HepG2 (cell line): ENCODE measurements around the gene CD180. TPM values are rescaled to one million over a fixed set of nuclear protein-coding genes. Genes with fewer than 3 reads are reported as not detected.

Experiments
- ATAC-seq: fragments of 200-7000 bp; cut with Tn5 transposase; 3 replicates; pipeline ENCODE4 v1.9.1; 2020; ENCODE audit warnings: mild to moderate bottlenecking, moderate library complexity
- BruUV-seq: library from RNA; stranded (reverse); fragments of 400-500 nt; replicated peaks from 2 replicates; lab custom pipeline; 2021; lab: Mats Ljungman, UMichigan
- CTCF ChIA-PET: fragments of 300-600 bp; formaldehyde crosslinking; extraction: SDS; loops from one replicate; lab custom pipeline; 2021; ENCODE audit warnings: low total read pairs, inconsistent platforms, low intra/inter-chr PET ratio; lab: Yijun Ruan, JAX
- POLR2A ChIA-PET: fragments of 350-600 bp; sonication (Branson Sonifier 250); formaldehyde crosslinking; loops from one replicate; lab custom pipeline; 2020; ENCODE audit warnings: antibody characterized with exemption, inconsistent platforms; lab: Yijun Ruan, JAX
- DNase-seq: peaks from one replicate; pipeline ENCODE4 v3.0.0-alpha.2; 2015; ENCODE audit warnings: low spot score
- FAIRE-seq: peaks from 3 replicates; lab custom pipeline; 2011; peaks lifted over from hg19 to GRCh38; lab: Jason Lieb, UNC
- H2AFZ ChIP-seq: one replicate; pipeline ENCODE4 v1.6.1; 2011; ENCODE audit warnings: low read length, inconsistent platforms
- H3K27ac ChIP-seq: fragments of 300-600 bp; 3 replicates; pipeline ENCODE4 v1.8.0; 2011; ENCODE audit warnings: mixed run types, mild to moderate bottlenecking, mixed read lengths, low read length, inconsistent platforms; ENCODE audit not compliant: insufficient read depth; ENCODE audit errors: extremely low read length
- H3K27me3 ChIP-seq, 2 experiments: fragments of 200-600 bp in 1 of 2; 2 replicates in 1 of 2; 3 replicates in 1 of 2; pipeline versions ENCODE4 v1.6.0 to v1.8.0; 2011; ENCODE audit warnings: low read length in 2 of 2, mild to moderate bottlenecking in 2 of 2, moderate library complexity in 2 of 2, inconsistent platforms in 1 of 2; ENCODE audit not compliant: insufficient read depth in 2 of 2, control insufficient read depth in 1 of 2
- H3K36me3 ChIP-seq, 2 experiments: fragments of 200-600 bp in 1 of 2; replicated peaks in 1 of 2; 2 replicates in 1 of 2; 3 replicates in 1 of 2; pipeline versions ENCODE4 v1.5.1 to v1.8.0; 2011; ENCODE audit warnings: low read length in 2 of 2, inconsistent platforms in 1 of 2; ENCODE audit not compliant: insufficient read depth in 2 of 2, control insufficient read depth in 1 of 2
- H3K4me1 ChIP-seq: 2 replicates; pipeline ENCODE4 v1.5.1; 2012; ENCODE audit warnings: low read length, inconsistent platforms; ENCODE audit not compliant: insufficient read depth
- H3K4me2 ChIP-seq: 2 replicates; pipeline ENCODE4 v1.6.0; 2011; ENCODE audit warnings: low read depth, low read length, inconsistent platforms
- H3K4me3 ChIP-seq, 3 experiments: fragments of 200-600 bp in 1 of 3; sonication (generic), shearing (Covaris generic) in 1 of 3; replicated peaks in 1 of 3; 2 replicates each; pipeline ENCODE4 v1.5.1; 2011 to 2016; ENCODE audit warnings: low read length in 3 of 3, inconsistent platforms in 2 of 3, low read depth in 2 of 3, mild to moderate bottlenecking in 2 of 3, control low read depth in 1 of 3, mixed read lengths in 1 of 3; ENCODE audit not compliant: insufficient read depth in 1 of 3
- H3K79me2 ChIP-seq: one replicate; pipeline ENCODE4 v1.6.1; 2011; ENCODE audit warnings: low read length, inconsistent platforms; ENCODE audit not compliant: insufficient read depth
- H3K9ac ChIP-seq: 2 replicates; pipeline ENCODE4 v1.6.0; 2011; ENCODE audit warnings: mild to moderate bottlenecking, low read depth, low read length, inconsistent platforms; ENCODE audit not compliant: insufficient read depth
- H3K9me3 ChIP-seq: 2 replicates; pipeline ENCODE4 v1.5.1; 2012; ENCODE audit warnings: mild to moderate bottlenecking, low read length
- H4K20me1 ChIP-seq: 2 replicates; pipeline ENCODE4 v1.6.0; 2011; ENCODE audit warnings: inconsistent platforms, mild to moderate bottlenecking, low read length, moderate library complexity; ENCODE audit not compliant: insufficient read depth
- CHD4 ChIP-seq: fragments of 200-600 bp; sonication (generic); IDR thresholded peaks from 2 replicates; pipeline ENCODE4 v1.7.0; 2017; ENCODE audit warnings: mild to moderate bottlenecking, low read length, borderline replicate concordance
- CTCF ChIP-seq: sonication (generic); formaldehyde crosslinking; IDR thresholded peaks from 2 replicates; pipeline ENCODE4 v1.5.0; 2020; ENCODE audit warnings: mild to moderate bottlenecking, missing genetic modification reagents, moderate library complexity
- RAD21 ChIP-seq: fragments of 450-650 bp; formaldehyde crosslinking; IDR thresholded peaks from 2 replicates; pipeline ENCODE4 v1.5.0; 2020; ENCODE audit warnings: mild to moderate bottlenecking
- STAG1 ChIP-seq: sonication (generic); formaldehyde crosslinking; IDR thresholded peaks from 2 replicates; pipeline ENCODE4 v1.4.0; 2020; ENCODE audit warnings: missing genetic modification reagents
- ZSCAN31 ChIP-seq: sonication (generic); formaldehyde crosslinking; IDR thresholded peaks from 2 replicates; pipeline ENCODE4 v1.5.0; 2020; ENCODE audit warnings: low read depth, mild to moderate bottlenecking, missing genetic modification reagents
- WGBS: methylation state at CpG from one replicate; pipeline ENCODE4 v1.1.6; 2017; ENCODE audit warnings: low lambda C conversion rate; 5-methylcytosine and 5-hydroxymethylcytosine counted together
- in situ Hi-C: cut with HindIII; loops from 2 replicates; pipeline ENCODE4 v1.10.0; 2017; ENCODE audit warnings: low pct_unique_long_range_greater_than_20kb; ENCODE audit not compliant: extremely low pct_ligation_motif_present
- intact Hi-C: fragments of 100-400 bp; cut with micrococcal nuclease; formaldehyde crosslinking; loops from one replicate; pipeline ENCODE4 v1.10.0; 2022; ENCODE audit not compliant: unreplicated experiment
- polyA plus RNA-seq, 8 experiments: library from polyadenylated mRNA; depleted of rRNA in 3 of 8; stranded (reverse) in 7 of 8; unstranded in 1 of 8; fragments of >200 nt; fragmentation: Illumina TruSeq in 4 of 8; extraction: Trizol in 4 of 8; gene quantifications; 2 replicates each; pipeline versions ENCODE4 v1.2.1 to v1.2.3, GENCODE V29; 2011 to 2016; ENCODE audit warnings: low read depth in 4 of 8, missing spikeins in 1 of 8, mixed read lengths in 1 of 8; ENCODE audit not compliant: insufficient read depth in 1 of 8
- total RNA-seq, 5 experiments: library from RNA; depleted of rRNA; stranded (reverse); fragments of >200 nt; fragmentation: Illumina TruSeq; extraction: Trizol; gene quantifications; 2 replicates each; pipeline ENCODE4 v1.2.3, GENCODE V29; 2016; ENCODE audit warnings: low read depth in 1 of 5

CD180 gene
- total and polyA plus RNA-seq, 2 of the 13 experiments (the other 11 are each of a cell fraction or from before 2014, with no cell fraction given), result not detected

DNA sequence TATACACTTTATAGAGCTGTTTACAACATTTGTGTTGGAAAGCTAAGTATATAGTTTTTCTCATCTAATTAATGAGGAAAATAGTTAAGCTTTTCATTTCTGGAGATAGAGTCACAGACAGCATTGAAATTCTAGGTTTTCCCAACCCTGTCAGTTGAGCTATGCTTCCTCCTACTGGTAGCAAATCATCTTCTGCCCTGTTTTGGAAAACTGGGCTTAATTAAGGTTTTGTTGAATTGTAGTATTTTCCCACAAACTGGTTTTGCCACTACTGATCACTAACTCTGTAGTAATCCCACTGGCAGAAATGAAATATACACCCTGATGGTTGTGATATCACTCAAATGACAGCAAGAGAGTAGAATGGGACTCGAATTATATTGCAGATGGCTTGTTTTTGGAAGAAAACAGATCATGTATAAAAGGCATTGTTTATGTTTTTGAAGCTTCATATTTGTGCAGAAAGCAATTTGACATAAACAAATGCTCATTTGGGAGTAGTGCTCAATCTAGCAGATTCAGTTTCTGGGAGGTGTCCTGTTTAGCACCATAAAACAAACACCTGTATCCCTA is 46.6 kb downstream of the CD180 start:
- Histone ChIP-seq H3K27me3 (no peaks in the 10 kb centered on the region), H3K27ac (no peak overlapping the region), H3K9me3 (no peaks in the 10 kb centered on the region), H3K9ac (no peak overlapping the region), H3K4me2 (no peak overlapping the region), H3K79me2 (no peaks in the 10 kb centered on the region), H2AFZ (no peak overlapping the region), H3K36me3 (peaks cover 0 to 26% of the 10 kb centered on the region in 2 experiments), H3K4me3 (no peak overlapping the region), H4K20me1 (no peaks in the 10 kb centered on the region)
- DNase-seq (no peak), FAIRE-seq (no peak)
- 95% methylated on average over 1 of the region's 1 CpG for WGBS
- no TSS peak for BruUV-seq
- POLR2A ChIA-PET, result no interaction called here
- no peak for TF ChIP-seq ZSCAN31 (CRISPR knock-in tag)
- no peak for TF ChIP-seq CHD4
- peak; percentile 50; the same call in 1 of the 2 replicates for TF ChIP-seq RAD21 (CRISPR knock-in tag)
- peak; percentile 42 for TF ChIP-seq CTCF (CRISPR knock-in tag)
- peak; percentile 77 for TF ChIP-seq STAG1 (CRISPR knock-in tag)
- TF ChIP-seq, all 625 proteins: peak for 3
- in situ Hi-C loops, result no loop called here
- intact Hi-C loops, result loop anchor here (1.0 to 2.0 kb wide), 2 partner anchors 161 to 336 kb away; no protein-coding TSS in a partner anchor
- H3K4me1 ChIP-seq, result peaks cover 30% of the 10 kb centered on the region
- ATAC-seq, result no peak
- CTCF ChIA-PET, result interaction anchor here (1.4 to 1.8 kb wide), 2 partner anchors 162 to 336 kb away, joined by 6 to 9 read pairs; no protein-coding TSS in a partner anchor
